IMR-90 (cell line): ENCODE data around the gene SPOCK3. TPM values are rescaled to one million over a fixed set of nuclear protein-coding genes. Genes with fewer than 3 reads are reported as not detected.

Experiments used
- ATAC-seq: fragments of 200-7000 bp; cut with Tn5 transposase; 2 replicates; pipeline ENCODE4 v1.9.1; 2020; ENCODE audit warnings: low read depth, mild to moderate bottlenecking, moderate library complexity
- BruUV-seq: library from RNA; stranded (reverse); fragments of 400-500 nt; replicated peaks from 2 replicates; lab custom pipeline; 2021; lab: Mats Ljungman, UMichigan
- CTCF ChIA-PET: fragments of 300-600 bp; formaldehyde crosslinking; extraction: SDS; loops from one replicate; lab custom pipeline; 2021; ENCODE audit warnings: antibody characterized with exemption; lab: Yijun Ruan, JAX
- POLR2A ChIA-PET: fragments of 300-600 bp; sonication (Branson Sonifier 250); formaldehyde crosslinking; loops from one replicate; lab custom pipeline; 2022; ENCODE audit warnings: antibody characterized with exemption; ENCODE audit not compliant: unreplicated experiment; lab: Charles Lee
- DNase-seq: peaks from one replicate; pipeline ENCODE4 v3.0.0; 2013
- H2AFZ ChIP-seq: replicated peaks from 2 replicates; pipeline ENCODE3; 2013; ENCODE audit warnings: low read length, mild to moderate bottlenecking; ENCODE audit not compliant: poor library complexity
- H2AK5ac ChIP-seq: 2 replicates; pipeline ENCODE4 v1.6.1; 2013; ENCODE audit warnings: low read depth, low read length, inconsistent platforms
- H2AK9ac ChIP-seq: replicated peaks from 2 replicates; pipeline ENCODE3; 2013; ENCODE audit warnings: mild to moderate bottlenecking, low read depth, low read length, moderate library complexity; ENCODE audit not compliant: poor library complexity
- H2BK120ac ChIP-seq: 2 replicates; pipeline ENCODE4 v1.6.1; 2013; ENCODE audit warnings: low read depth, low read length, inconsistent platforms
- H2BK15ac ChIP-seq: 3 replicates; pipeline ENCODE4 v1.6.1; 2013; ENCODE audit warnings: low read depth, low read length, inconsistent platforms
- H2BK20ac ChIP-seq: 2 replicates; pipeline ENCODE4 v1.6.1; 2013; ENCODE audit warnings: low read depth, mild to moderate bottlenecking, inconsistent platforms, low read length, moderate library complexity
- H2BK5ac ChIP-seq: 2 replicates; pipeline ENCODE4 v1.6.1; 2013; ENCODE audit warnings: mild to moderate bottlenecking, low read depth, low read length, inconsistent platforms; ENCODE audit not compliant: poor library complexity, severe bottlenecking
- H3K14ac ChIP-seq: replicated peaks from 2 replicates; pipeline ENCODE4 v1.6.1; 2013; ENCODE audit warnings: low read depth, low read length, inconsistent platforms
- H3K18ac ChIP-seq: 2 replicates; pipeline ENCODE4 v1.6.1; 2013; ENCODE audit warnings: low read depth, low read length, control low read depth
- H3K23ac ChIP-seq: 2 replicates; pipeline ENCODE4 v1.6.1; 2013; ENCODE audit warnings: low read depth, low read length, inconsistent platforms
- H3K27ac ChIP-seq: 2 replicates; pipeline ENCODE4 v1.5.1; 2013; ENCODE audit warnings: mild to moderate bottlenecking, control low read depth, low read length; ENCODE audit not compliant: insufficient read depth
- H3K27me3 ChIP-seq: 2 replicates; pipeline ENCODE4 v1.6.1; 2013; ENCODE audit warnings: low read length; ENCODE audit not compliant: control insufficient read depth, insufficient read depth
- H3K36me3 ChIP-seq: 2 replicates; pipeline ENCODE4 v1.6.1; 2013; ENCODE audit warnings: low read length, mixed read lengths; ENCODE audit not compliant: control insufficient read depth, insufficient read depth
- H3K4ac ChIP-seq: 2 replicates; pipeline ENCODE4 v1.6.1; 2013; ENCODE audit warnings: low read depth, low read length, inconsistent platforms
- H3K4me1 ChIP-seq: 2 replicates; pipeline ENCODE4 v1.6.1; 2013; ENCODE audit warnings: low read length, mixed read lengths; ENCODE audit not compliant: control insufficient read depth, insufficient read depth
- H3K4me2 ChIP-seq: 2 replicates; pipeline ENCODE4 v1.6.1; 2013; ENCODE audit warnings: low read depth, mild to moderate bottlenecking, control low read depth, low read length, moderate library complexity
- H3K4me3 ChIP-seq: 2 replicates; pipeline ENCODE4 v1.5.1; 2013; ENCODE audit warnings: low read depth, mild to moderate bottlenecking, control low read depth, low read length, moderate library complexity; ENCODE audit not compliant: insufficient read depth
- H3K56ac ChIP-seq: 2 replicates; pipeline ENCODE4 v1.6.1; 2013; ENCODE audit warnings: low read length, inconsistent platforms; ENCODE audit not compliant: insufficient read depth; ENCODE audit errors: extremely low read depth
- H3K79me1 ChIP-seq, 2 experiments: 2 replicates each; pipeline ENCODE4 v1.6.1; 2013; ENCODE audit warnings: low read length in 2 of 2, inconsistent platforms in 1 of 2, low read depth in 1 of 2
- H3K9ac ChIP-seq: 2 replicates; pipeline ENCODE4 v1.6.1; 2013; ENCODE audit warnings: low read depth, low read length, control low read depth
- H3K9me1 ChIP-seq: 2 replicates; pipeline ENCODE4 v1.6.1; 2013; ENCODE audit warnings: low read length, inconsistent platforms; ENCODE audit not compliant: insufficient read depth
- H3K9me3 ChIP-seq: 2 replicates; pipeline ENCODE4 v1.6.1; 2013; ENCODE audit warnings: low read length; ENCODE audit not compliant: control insufficient read depth, insufficient read depth
- H4K20me1 ChIP-seq: 2 replicates; pipeline ENCODE4 v1.6.1; 2013; ENCODE audit warnings: low read length, inconsistent platforms; ENCODE audit not compliant: insufficient read depth
- H4K5ac ChIP-seq: 2 replicates; pipeline ENCODE4 v1.6.1; 2013; ENCODE audit warnings: mild to moderate bottlenecking, low read depth, low read length, control low read depth
- H4K8ac ChIP-seq, 2 experiments: 2 replicates each; pipeline ENCODE4 v1.6.1; 2013; ENCODE audit warnings: low read depth in 2 of 2, low read length in 2 of 2, control low read depth in 1 of 2, inconsistent platforms in 1 of 2
- H4K91ac ChIP-seq: 2 replicates; pipeline ENCODE4 v1.6.1; 2013; ENCODE audit warnings: low read depth, low read length, inconsistent platforms; ENCODE audit not compliant: insufficient read depth
- BHLHE40 ChIP-seq: fragments of 150-350 bp; IDR thresholded peaks from 2 replicates; pipeline ENCODE4 v1.6.1; 2016; ENCODE audit warnings: mild to moderate bottlenecking, low read depth, low read length
- CEBPB ChIP-seq: IDR thresholded peaks from 2 replicates; pipeline ENCODE4 v1.6.1; 2012; ENCODE audit warnings: low read depth, low read length, improper control_type of control experiment
- CHD1 ChIP-seq: IDR thresholded peaks from 2 replicates; pipeline ENCODE4 v1.6.1; 2012; ENCODE audit warnings: low read depth, low read length, improper control_type of control experiment
- CTCF ChIP-seq: conservative IDR thresholded peaks from 2 replicates; pipeline ENCODE4 v1.5.1; 2012; ENCODE audit warnings: mild to moderate bottlenecking, low read depth, low read length, improper control_type of control experiment
- ELK1 ChIP-seq: fragments of 150-350 bp; IDR thresholded peaks from 2 replicates; pipeline ENCODE4 v1.6.1; 2016; ENCODE audit warnings: low read depth, mild to moderate bottlenecking, low read length, moderate library complexity, borderline replicate concordance
- FOS ChIP-seq: fragments of 150-350 bp; IDR thresholded peaks from 2 replicates; pipeline ENCODE4 v1.6.1; 2016; ENCODE audit warnings: low read depth, low read length
- MAFK ChIP-seq: IDR thresholded peaks from 2 replicates; pipeline ENCODE4 v1.6.1; 2012; ENCODE audit warnings: low read depth, low read length, improper control_type of control experiment
- MXI1 ChIP-seq: IDR thresholded peaks from 2 replicates; pipeline ENCODE4 v1.6.1; 2012; ENCODE audit warnings: low read depth, mild to moderate bottlenecking, low read length, moderate library complexity, borderline replicate concordance
- NFE2L2 ChIP-seq: fragments of 150-350 bp; IDR thresholded peaks from 2 replicates; pipeline ENCODE4 v1.6.1; 2016; ENCODE audit warnings: low read depth, mild to moderate bottlenecking, low read length
- POLR2A ChIP-seq: IDR thresholded peaks from 2 replicates; pipeline ENCODE4 v1.6.1; 2012; ENCODE audit warnings: mild to moderate bottlenecking, low read depth, low read length
- RCOR1 ChIP-seq: IDR thresholded peaks from 2 replicates; pipeline ENCODE4 v1.6.1; 2012; ENCODE audit warnings: mild to moderate bottlenecking, low read length, improper control_type of control experiment; ENCODE audit not compliant: insufficient replicate concordance
- RFX5 ChIP-seq: IDR thresholded peaks from 2 replicates; pipeline ENCODE4 v1.8.0; 2012; ENCODE audit warnings: low read depth, mild to moderate bottlenecking, low read length, moderate library complexity
- SMC3 ChIP-seq: fragments of 150-350 bp; IDR thresholded peaks from 2 replicates; pipeline ENCODE4 v1.6.1; 2016; ENCODE audit warnings: low read depth, mild to moderate bottlenecking, antibody characterized with exemption, low read length, moderate library complexity
- WGBS, 2 experiments: methylation state at CpG; one replicate each; pipeline versions ENCODE4 v1.1.5 to v1.1.7; 2013; ENCODE audit warnings: missing lambda C conversion rate in 2 of 2; ENCODE audit not compliant: insufficient read length in 1 of 2; ENCODE audit errors: extremely low coverage in 2 of 2; 5-methylcytosine and 5-hydroxymethylcytosine counted together
- dilution Hi-C: fragments of 300-500 bp; cut with HindIII; formaldehyde crosslinking; loops from one replicate; pipeline ENCODE4 v1.14.3; 2018; ENCODE audit warnings: low sequenced_read_pairs; ENCODE audit not compliant: unreplicated experiment
- in situ Hi-C: fragments of 300-500 bp; cut with MboI; formaldehyde crosslinking; loops from 3 replicates; pipeline ENCODE4 v1.14.3; 2019; ENCODE audit warnings: low sequenced_read_pairs, inconsistent platforms, mixed read lengths
- intact Hi-C: fragments of 100-400 bp; cut with micrococcal nuclease; formaldehyde crosslinking; loops from 2 replicates; pipeline ENCODE4 v1.10.0; 2022
- polyA plus RNA-seq, 3 experiments: library from polyadenylated mRNA; depleted of rRNA; stranded (reverse); fragments of >200 nt; gene quantifications; 2 replicates each; pipeline ENCODE4 v1.2.3, GENCODE V29; 2012; ENCODE audit warnings: low replicate concordance in 1 of 3
- total RNA-seq: library from RNA; depleted of rRNA; stranded (reverse); fragments of >200 nt; gene quantifications from 2 replicates; pipeline ENCODE4 v1.2.3, GENCODE V29; 2012
- TF ChIP-seq, protein P1 (sequence below): fragments of 150-350 bp; IDR thresholded peaks from 2 replicates; pipeline ENCODE4 v1.6.1; 2017; ENCODE audit warnings: mild to moderate bottlenecking, antibody characterized with exemption, low read length, low read depth

SPOCK3 gene
- total and polyA plus RNA-seq, 2 of the 4 experiments (the other 2 are of a cell fraction): not detected

DNA sequence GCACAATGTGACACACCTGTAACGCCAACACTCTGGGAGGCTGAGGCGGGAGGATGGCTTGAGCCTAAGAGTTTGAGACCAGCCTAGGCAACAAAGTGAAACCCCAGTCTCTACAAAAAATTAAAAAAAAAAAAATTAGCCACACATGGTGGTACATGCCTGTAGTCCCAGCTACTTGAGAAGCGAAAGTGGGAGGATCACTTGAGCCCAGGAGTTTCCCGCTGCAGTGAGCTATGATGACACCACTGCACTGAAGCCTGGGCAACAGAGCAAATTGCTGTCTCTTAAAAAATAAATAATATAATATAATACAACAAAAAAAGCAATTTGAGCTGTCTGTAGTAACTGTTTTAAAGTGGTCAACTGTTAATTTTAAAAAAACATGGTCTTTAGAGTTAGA lies 13.2 kb downstream of the SPOCK3 start:
- Histone ChIP-seq H3K4me3 (no peak overlapping the region), H3K36me3 (no peaks in the 10 kb centered on the region), H2BK20ac (no peak overlapping the region), H3K4me1 (no peaks in the 10 kb centered on the region), H4K91ac (no peak overlapping the region), H2AK9ac (no peak overlapping the region), H3K23ac (no peak overlapping the region), H2BK120ac (no peak overlapping the region), H2AFZ (no peak overlapping the region), H3K27ac (no peak overlapping the region), H4K5ac (no peak overlapping the region), H2BK5ac (no peak overlapping the region), H4K8ac (no peak overlapping the region), H3K79me1 (no peaks in the 10 kb centered on the region), H3K56ac (no peak overlapping the region), H4K20me1 (no peaks in the 10 kb centered on the region), H3K9me1 (no peaks in the 10 kb centered on the region), H3K4ac (no peak overlapping the region), H3K27me3 (no peaks in the 10 kb centered on the region), H3K9ac (no peak overlapping the region), H2BK15ac (no peak overlapping the region), H3K9me3 (no peaks in the 10 kb centered on the region; the same call in 1 of the 2 replicates), H3K14ac (no peak overlapping the region), H3K18ac (no peak overlapping the region), H3K4me2 (no peak overlapping the region), H2AK5ac (no peak overlapping the region)
- no CpG with 5 or more reads among the region's 4 CpGs for WGBS, 2 experiments
- no peak for ATAC-seq
- TF ChIP-seq BHLHE40 (no peak), FOS (no peak), CEBPB (no peak), RFX5 (no peak), RCOR1 (no peak), SMC3 (no peak), MXI1 (no peak), ELK1 (no peak), MAFK (no peak), NFE2L2 (no peak), POLR2A (no peak), CTCF (no peak), CHD1 (no peak)
- TF ChIP-seq, protein P1, sequence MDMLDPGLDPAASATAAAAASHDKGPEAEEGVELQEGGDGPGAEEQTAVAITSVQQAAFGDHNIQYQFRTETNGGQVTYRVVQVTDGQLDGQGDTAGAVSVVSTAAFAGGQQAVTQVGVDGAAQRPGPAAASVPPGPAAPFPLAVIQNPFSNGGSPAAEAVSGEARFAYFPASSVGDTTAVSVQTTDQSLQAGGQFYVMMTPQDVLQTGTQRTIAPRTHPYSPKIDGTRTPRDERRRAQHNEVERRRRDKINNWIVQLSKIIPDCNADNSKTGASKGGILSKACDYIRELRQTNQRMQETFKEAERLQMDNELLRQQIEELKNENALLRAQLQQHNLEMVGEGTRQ: no peak
- in situ Hi-C loops (no loop called here), dilution Hi-C loops (no loop called here), intact Hi-C loops (no loop called here)
- no peak for DNase-seq
- no TSS peak for BruUV-seq
- POLR2A ChIA-PET: no interaction called here
- CTCF ChIA-PET: interaction anchor here (0.7 kb wide), 2 partner anchors 549 to 1519 kb away, joined by 4 to 5 read pairs; no protein-coding TSS in a partner anchor
